Upper lobe of right lung (tissue), 1 donor: Measurements from ENCODE around the gene CDCA7. TPM values are rescaled to one million over a fixed set of nuclear protein-coding genes. Genes with fewer than 3 reads are reported as not detected.

Experiments used
- ATAC-seq: fragments of 200-7000 bp; cut with Tn5 transposase; one replicate; pipeline ENCODE4 v1.9.1; 2020; ENCODE audit warnings: mild to moderate bottlenecking, moderate library complexity
- DNase-seq: peaks from one replicate; pipeline ENCODE4 v3.0.0-alpha.2; 2020
- H3K27ac ChIP-seq: fragments of 200-600 bp; one replicate; pipeline ENCODE4 v1.8.0; 2022
- H3K27me3 ChIP-seq: fragments of 200-600 bp; one replicate; pipeline ENCODE4 v1.8.0; 2022; ENCODE audit warnings: mild to moderate bottlenecking
- H3K36me3 ChIP-seq: fragments of 200-600 bp; one replicate; pipeline ENCODE4 v1.8.0; 2022
- H3K4me1 ChIP-seq: fragments of 200-600 bp; one replicate; pipeline ENCODE4 v1.8.0; 2022
- H3K4me3 ChIP-seq: fragments of 200-600 bp; one replicate; pipeline ENCODE4 v1.8.0; 2022; ENCODE audit warnings: mild to moderate bottlenecking
- H3K9me3 ChIP-seq: fragments of 200-600 bp; one replicate; pipeline ENCODE4 v1.8.0; 2022
- CTCF ChIP-seq: fragments of 200-600 bp; IDR thresholded peaks from one replicate; pipeline ENCODE4 v1.8.0; 2022; ENCODE audit warnings: antibody characterized with exemption
- intact Hi-C: fragments of 100-400 bp; cut with DNase I; formaldehyde crosslinking; loops from one replicate; pipeline ENCODE4 v1.11.0; 2022
- total RNA-seq: library from RNA; stranded (reverse); fragmentation: NEBNext Ultra II Directional; extraction: Animal tissue kit (Norgen Biotek cat#: 25700); gene quantifications from one replicate; pipeline ENCODE4 v1.2.1, GENCODE V29; 2021
- donor health status: DM: no; HTN: yes; CAD: no; lungs with severe emphysema.

Gene CDCA7
- total RNA-seq, 1 donor from 2014 or later: 4.1 TPM

- Histone ChIP-seq H3K9me3 (no peaks in the 10 kb centered on the region), H3K4me3 (no peak overlapping the region), H3K4me1 (no peaks in the 10 kb centered on the region), H3K36me3 (no peaks in the 10 kb centered on the region), H3K27me3 (no peaks in the 10 kb centered on the region), H3K27ac (no peak overlapping the region)
- DNase-seq: no peak
- no peak for ATAC-seq
- intact Hi-C loops: no loop called here
- TF ChIP-seq CTCF: no peak
Measured at GRCh38 chr2:173386021-173386737, 31.5 kb downstream of the CDCA7 start.

GRCh38 chr2:173386738-173387065 is 32.0 kb downstream of the CDCA7 start:
- Histone ChIP-seq H3K9me3 (no peaks in the 10 kb centered on the region), H3K27ac (no peak overlapping the region), H3K36me3 (no peaks in the 10 kb centered on the region), H3K4me3 (no peak overlapping the region), H3K27me3 (no peaks in the 10 kb centered on the region), H3K4me1 (no peaks in the 10 kb centered on the region)
- DNase-seq (no peak), ATAC-seq (no peak)
- no peak for TF ChIP-seq CTCF
- intact Hi-C loops: no loop called here

DNA sequence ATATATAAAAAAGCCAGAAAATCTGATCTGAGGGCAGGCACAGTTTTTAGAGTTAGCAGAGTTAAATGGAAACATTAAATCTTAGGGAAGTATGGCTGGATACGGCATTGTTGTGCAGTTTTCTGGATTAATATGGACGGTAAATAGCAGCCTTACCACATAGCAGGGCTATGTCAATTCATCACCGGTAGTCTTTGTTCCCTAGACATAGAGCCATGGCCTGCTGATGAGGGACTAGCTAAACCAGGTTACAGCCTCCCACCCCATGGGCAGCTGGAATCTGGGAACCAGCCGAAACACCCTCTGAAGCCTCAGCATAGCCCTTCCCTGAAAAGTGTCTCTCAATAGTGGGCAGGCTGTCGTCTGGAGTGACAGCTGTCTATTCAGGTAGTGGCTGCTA is 32.4 kb downstream of the CDCA7 start:
- ATAC-seq (no peak), DNase-seq (no peak)
- Histone ChIP-seq H3K4me3 (no peak overlapping the region), H3K27me3 (no peaks in the 10 kb centered on the region), H3K4me1 (no peaks in the 10 kb centered on the region), H3K27ac (no peak overlapping the region), H3K9me3 (no peaks in the 10 kb centered on the region), H3K36me3 (no peaks in the 10 kb centered on the region)
- TF ChIP-seq CTCF: no peak
- intact Hi-C loops: no loop called here

GRCh38 chr2:173387660-173388059 is 33.0 kb downstream of the CDCA7 start:
- Histone ChIP-seq H3K9me3 (no peaks in the 10 kb centered on the region), H3K4me1 (no peaks in the 10 kb centered on the region), H3K27ac (no peak overlapping the region), H3K4me3 (no peak overlapping the region), H3K36me3 (no peaks in the 10 kb centered on the region), H3K27me3 (no peaks in the 10 kb centered on the region)
- intact Hi-C loops: no loop called here
- DNase-seq (no peak), ATAC-seq (no peak)
- no peak for TF ChIP-seq CTCF

- no peak for TF ChIP-seq CTCF
- Histone ChIP-seq H3K27me3 (no peaks in the 10 kb centered on the region), H3K36me3 (no peaks in the 10 kb centered on the region), H3K4me3 (no peak overlapping the region), H3K4me1 (no peaks in the 10 kb centered on the region), H3K27ac (no peak overlapping the region), H3K9me3 (no peaks in the 10 kb centered on the region)
- ATAC-seq (no peak), DNase-seq (no peak)
- intact Hi-C loops: no loop called here
Measured at GRCh38 chr2:173388795-173389194, 34.1 kb downstream of the CDCA7 start.

GRCh38 chr2:173390036-173390435 is 35.4 kb downstream of the CDCA7 start:
- Histone ChIP-seq H3K4me3 (no peak overlapping the region), H3K36me3 (no peaks in the 10 kb centered on the region), H3K27ac (no peak overlapping the region), H3K4me1 (no peaks in the 10 kb centered on the region), H3K9me3 (no peaks in the 10 kb centered on the region), H3K27me3 (peaks cover 4% of the 10 kb centered on the region)
- DNase-seq: no peak
- ATAC-seq: no peak
- intact Hi-C loops: no loop called here
- TF ChIP-seq CTCF: no peak
